ENCODE results near the gene METRNL.

METRNL gene

GRCh38 chr17:83089328-83090132 is 10.1 kb downstream of the METRNL start:
- DNase-seq (ENCODE audit: extremely low spot score), result no peak
- ChIA-PET POLR2A (interaction anchor here (0.9 kb wide), 1 partner anchor 10 kb away, joined by 3 read pairs; the partner anchor contains the start of gene METRNL), CTCF (no interaction called here)
- no peak for TF ChIP-seq L3MBTL2 (conservative IDR thresholded peaks at IDR 0.05)
- no peak for TF ChIP-seq FOXK2 (IDR thresholded peaks at IDR 0.05)
- no peak for TF ChIP-seq ZNF384 (IDR thresholded peaks at IDR 0.05)
- TF ChIP-seq LEF1 (IDR thresholded peaks at IDR 0.05; ENCODE audit: borderline replicate concordance), result no peak
- TF ChIP-seq FOXA1 (IDR thresholded peaks at IDR 0.05), result no peak

- TF ChIP-seq ZNF384 (IDR thresholded peaks at IDR 0.05) (no peak), L3MBTL2 (conservative IDR thresholded peaks at IDR 0.05) (no peak), SP1 (IDR thresholded peaks at IDR 0.05) (no peak), NFRKB (IDR thresholded peaks at IDR 0.05) (no peak), BHLHE40 (IDR thresholded peaks at IDR 0.05; ENCODE audit: borderline replicate concordance) (no peak), FOXA1 (IDR thresholded peaks at IDR 0.05) (no peak), SUZ12 (IDR thresholded peaks at IDR 0.05) (no peak), ELF4 (IDR thresholded peaks at IDR 0.05) (no peak), TARDBP (IDR thresholded peaks at IDR 0.05) (no peak), LEF1 (IDR thresholded peaks at IDR 0.05; ENCODE audit: borderline replicate concordance) (no peak), PKNOX1 (IDR thresholded peaks at IDR 0.05) (no peak), HDGF (IDR thresholded peaks at IDR 0.05; ENCODE audit: borderline replicate concordance) (no peak), ARNT (IDR thresholded peaks at IDR 0.05) (no peak), FOXK2 (IDR thresholded peaks at IDR 0.05) (no peak), CTBP1 (IDR thresholded peaks at IDR 0.05; ENCODE audit: borderline replicate concordance) (no peak), FOXM1 (IDR thresholded peaks at IDR 0.05; ENCODE audit: borderline replicate concordance) (no peak)
- POLR2A ChIA-PET, result no interaction called here
- CTCF ChIA-PET, result no interaction called here
- no peak for DNase-seq (ENCODE audit: extremely low spot score)
Measured at GRCh38 chr17:83090444-83091256, 11.2 kb downstream of the METRNL start.

GRCh38 chr17:83091257-83092141 is 12.1 kb downstream of the METRNL start:
- ChIA-PET CTCF (no interaction called here), POLR2A (no interaction called here)
- TF ChIP-seq TARDBP (IDR thresholded peaks at IDR 0.05), result no peak
- no peak for TF ChIP-seq CTBP1 (IDR thresholded peaks at IDR 0.05; ENCODE audit: borderline replicate concordance)
- no peak for TF ChIP-seq NFRKB (IDR thresholded peaks at IDR 0.05)
- no peak for TF ChIP-seq SUZ12 (IDR thresholded peaks at IDR 0.05)
- no peak for TF ChIP-seq SP1 (IDR thresholded peaks at IDR 0.05)
- no peak for TF ChIP-seq BHLHE40 (IDR thresholded peaks at IDR 0.05; ENCODE audit: borderline replicate concordance)
- no peak for TF ChIP-seq PKNOX1 (IDR thresholded peaks at IDR 0.05)
- TF ChIP-seq LEF1 (IDR thresholded peaks at IDR 0.05; ENCODE audit: borderline replicate concordance), result no peak
- TF ChIP-seq HDGF (IDR thresholded peaks at IDR 0.05; ENCODE audit: borderline replicate concordance), result no peak
- TF ChIP-seq ARNT (IDR thresholded peaks at IDR 0.05), result no peak
- TF ChIP-seq ELF4 (IDR thresholded peaks at IDR 0.05), result no peak
- no peak for TF ChIP-seq L3MBTL2 (conservative IDR thresholded peaks at IDR 0.05)
- DNase-seq (ENCODE audit: extremely low spot score), result no peak

- ChIA-PET CTCF (no interaction called here), POLR2A (no interaction called here)
- TF ChIP-seq BHLHE40 (IDR thresholded peaks at IDR 0.05; ENCODE audit: borderline replicate concordance) (no peak), CTBP1 (IDR thresholded peaks at IDR 0.05; ENCODE audit: borderline replicate concordance) (no peak), TARDBP (IDR thresholded peaks at IDR 0.05) (no peak), FOXA1 (IDR thresholded peaks at IDR 0.05) (no peak), LEF1 (IDR thresholded peaks at IDR 0.05; ENCODE audit: borderline replicate concordance) (no peak), L3MBTL2 (conservative IDR thresholded peaks at IDR 0.05) (no peak), FOXK2 (IDR thresholded peaks at IDR 0.05) (no peak), PKNOX1 (IDR thresholded peaks at IDR 0.05) (no peak), SUZ12 (IDR thresholded peaks at IDR 0.05) (no peak), FOXM1 (IDR thresholded peaks at IDR 0.05; ENCODE audit: borderline replicate concordance) (no peak), ELF4 (IDR thresholded peaks at IDR 0.05) (no peak), SP1 (IDR thresholded peaks at IDR 0.05) (no peak), HDGF (IDR thresholded peaks at IDR 0.05; ENCODE audit: borderline replicate concordance) (no peak), ZNF384 (IDR thresholded peaks at IDR 0.05) (no peak), ARNT (IDR thresholded peaks at IDR 0.05) (no peak), NFRKB (IDR thresholded peaks at IDR 0.05) (no peak)
- DNase-seq (ENCODE audit: extremely low spot score), result no peak
Measured at GRCh38 chr17:83092186-83092585, 12.8 kb downstream of the METRNL start.

- ChIA-PET CTCF (no interaction called here), POLR2A (no interaction called here)
- no peak for DNase-seq (ENCODE audit: extremely low spot score)
- TF ChIP-seq ELF4 (IDR thresholded peaks at IDR 0.05) (no peak), LEF1 (IDR thresholded peaks at IDR 0.05; ENCODE audit: borderline replicate concordance) (no peak), PKNOX1 (IDR thresholded peaks at IDR 0.05) (no peak), FOXK2 (IDR thresholded peaks at IDR 0.05) (no peak), BHLHE40 (IDR thresholded peaks at IDR 0.05; ENCODE audit: borderline replicate concordance) (no peak), SP1 (IDR thresholded peaks at IDR 0.05) (no peak), FOXA1 (IDR thresholded peaks at IDR 0.05) (no peak), L3MBTL2 (conservative IDR thresholded peaks at IDR 0.05) (no peak), ARNT (IDR thresholded peaks at IDR 0.05) (no peak), CTBP1 (IDR thresholded peaks at IDR 0.05; ENCODE audit: borderline replicate concordance) (no peak), SUZ12 (IDR thresholded peaks at IDR 0.05) (no peak), FOXM1 (IDR thresholded peaks at IDR 0.05; ENCODE audit: borderline replicate concordance) (no peak)
Measured at GRCh38 chr17:83092931-83093330, 13.5 kb downstream of the METRNL start.
